Fibroblast of villous mesenchyme (primary cell): ENCODE results near the gene SEC24B. TPM values are rescaled to one million over a fixed set of nuclear protein-coding genes. Genes with fewer than 3 reads are reported as not detected.

Source experiments
- DNase-seq: peaks from one replicate; pipeline ENCODE4 v3.0.0-alpha.2; 2010; ENCODE audit warnings: low read depth
- H3K4me3 ChIP-seq: 2 replicates; pipeline ENCODE4 v1.5.1; 2011; ENCODE audit warnings: low read depth, mild to moderate bottlenecking, low read length
- total RNA-seq: library from RNA; depleted of rRNA; stranded (reverse); fragments of >200 nt; gene quantifications from 2 replicates; pipeline ENCODE4 v1.2.3, GENCODE V29; 2012
- TF ChIP-seq, protein P1 (sequence below): IDR thresholded peaks from 2 replicates; pipeline ENCODE4 v1.5.1; 2012; ENCODE audit warnings: low read depth, mild to moderate bottlenecking, low read length; ENCODE audit not compliant: insufficient read depth

SEC24B gene
- total RNA-seq, result 14.5 and 19.9 TPM in 2 replicates

GRCh38 chr4:109433205-109434006 lies at the start of gene SEC24B:
SEC24B (plus strand) TSS chr4:109433815; CDS start chr4:109433870, 55 bp downstream.
- peak; percentile 76 for DNase-seq

DNA sequence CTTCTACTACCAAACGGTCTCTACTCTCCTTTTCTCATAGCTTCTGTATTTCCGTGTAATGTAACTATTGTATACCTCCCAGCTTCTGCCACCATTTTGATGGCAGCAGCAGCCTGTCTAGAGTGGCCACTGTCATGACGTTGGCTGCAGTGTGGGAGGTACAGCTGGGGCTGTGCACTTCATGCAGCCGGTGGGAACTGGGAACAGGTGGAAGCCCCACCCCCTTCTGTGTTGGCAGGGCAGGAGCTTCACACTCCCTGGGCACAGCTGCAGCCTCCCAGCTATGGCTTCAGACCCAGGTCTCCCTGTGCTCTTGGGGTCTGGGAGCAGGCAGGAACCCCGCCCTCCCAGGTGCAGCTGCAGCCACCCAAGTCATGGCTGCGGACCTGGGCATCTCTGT lies 49.8 kb upstream of the SEC24B start:
- no peak for DNase-seq
- H3K4me3 ChIP-seq, result no peak overlapping the region
- TF ChIP-seq, protein P1, sequence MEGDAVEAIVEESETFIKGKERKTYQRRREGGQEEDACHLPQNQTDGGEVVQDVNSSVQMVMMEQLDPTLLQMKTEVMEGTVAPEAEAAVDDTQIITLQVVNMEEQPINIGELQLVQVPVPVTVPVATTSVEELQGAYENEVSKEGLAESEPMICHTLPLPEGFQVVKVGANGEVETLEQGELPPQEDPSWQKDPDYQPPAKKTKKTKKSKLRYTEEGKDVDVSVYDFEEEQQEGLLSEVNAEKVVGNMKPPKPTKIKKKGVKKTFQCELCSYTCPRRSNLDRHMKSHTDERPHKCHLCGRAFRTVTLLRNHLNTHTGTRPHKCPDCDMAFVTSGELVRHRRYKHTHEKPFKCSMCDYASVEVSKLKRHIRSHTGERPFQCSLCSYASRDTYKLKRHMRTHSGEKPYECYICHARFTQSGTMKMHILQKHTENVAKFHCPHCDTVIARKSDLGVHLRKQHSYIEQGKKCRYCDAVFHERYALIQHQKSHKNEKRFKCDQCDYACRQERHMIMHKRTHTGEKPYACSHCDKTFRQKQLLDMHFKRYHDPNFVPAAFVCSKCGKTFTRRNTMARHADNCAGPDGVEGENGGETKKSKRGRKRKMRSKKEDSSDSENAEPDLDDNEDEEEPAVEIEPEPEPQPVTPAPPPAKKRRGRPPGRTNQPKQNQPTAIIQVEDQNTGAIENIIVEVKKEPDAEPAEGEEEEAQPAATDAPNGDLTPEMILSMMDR, result no peak

More at GRCh38 chr4:109433205-109434006, at the start of gene SEC24B:
- TF ChIP-seq, protein P1, result peak; percentile 64
- peak within 1 kb of the TSS; percentile 84 for H3K4me3 ChIP-seq

DNA sequence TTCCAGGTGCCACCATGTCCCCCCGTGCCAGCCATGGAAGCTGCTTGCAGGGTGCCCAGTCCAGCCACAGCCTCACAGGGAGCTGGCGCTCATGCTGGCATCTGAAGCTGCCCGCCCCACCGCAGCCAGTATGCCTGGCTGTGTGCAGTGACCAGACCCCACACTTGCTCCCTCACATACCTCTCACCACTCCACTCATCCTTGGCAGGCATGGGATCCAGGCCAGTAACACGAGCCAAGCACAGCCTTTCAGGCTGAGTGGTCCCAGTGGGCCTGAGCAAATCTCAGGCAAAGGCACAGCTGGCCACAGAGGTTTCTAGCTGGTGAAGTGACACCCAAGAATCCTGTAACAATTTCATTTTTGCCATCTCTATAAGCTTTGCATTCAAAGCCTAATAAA lies 48.4 kb upstream of the SEC24B start:
- TF ChIP-seq, protein P1, result no peak
- DNase-seq, result no peak

DNA sequence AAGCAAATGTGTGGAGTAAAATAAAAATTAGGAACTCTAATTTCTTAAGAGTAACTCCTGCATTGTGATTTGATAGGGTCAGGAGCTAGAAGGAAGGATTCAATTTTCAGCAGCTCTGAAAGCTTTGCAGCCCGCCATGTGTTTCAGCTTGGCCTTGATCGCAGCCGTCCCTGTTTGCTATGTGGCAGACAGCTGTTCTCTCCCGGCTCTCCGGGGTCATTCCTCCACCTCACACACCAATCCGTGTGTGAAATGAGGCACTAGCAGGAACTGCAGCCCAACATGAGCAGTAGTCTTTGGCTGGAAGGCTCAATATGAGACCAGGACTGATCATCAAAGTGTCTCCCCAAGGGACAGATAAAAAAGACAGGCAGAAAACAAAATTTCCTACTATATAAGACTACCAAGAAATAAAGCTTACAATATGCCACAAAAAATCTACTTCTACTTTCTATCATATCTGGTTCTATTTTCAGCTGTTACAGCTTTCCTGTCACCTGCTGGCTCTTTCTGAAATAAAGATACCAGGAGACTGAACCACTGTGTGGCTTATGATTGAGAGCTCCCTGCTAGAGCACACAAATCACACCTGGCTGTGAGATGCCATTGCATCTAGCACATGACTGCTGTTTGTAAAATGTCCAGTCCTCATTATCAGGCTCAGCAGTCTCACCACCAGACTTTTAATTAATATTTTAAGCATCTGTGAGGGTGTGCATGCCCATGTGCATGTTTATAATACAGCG lies 44.1 kb upstream of the SEC24B start:
- no peak for DNase-seq
- TF ChIP-seq, protein P1, result no peak
- no peak overlapping the region for H3K4me3 ChIP-seq

More for the DNA sequence above, 48.4 kb upstream of the SEC24B start:
- no peak overlapping the region for H3K4me3 ChIP-seq

DNA sequence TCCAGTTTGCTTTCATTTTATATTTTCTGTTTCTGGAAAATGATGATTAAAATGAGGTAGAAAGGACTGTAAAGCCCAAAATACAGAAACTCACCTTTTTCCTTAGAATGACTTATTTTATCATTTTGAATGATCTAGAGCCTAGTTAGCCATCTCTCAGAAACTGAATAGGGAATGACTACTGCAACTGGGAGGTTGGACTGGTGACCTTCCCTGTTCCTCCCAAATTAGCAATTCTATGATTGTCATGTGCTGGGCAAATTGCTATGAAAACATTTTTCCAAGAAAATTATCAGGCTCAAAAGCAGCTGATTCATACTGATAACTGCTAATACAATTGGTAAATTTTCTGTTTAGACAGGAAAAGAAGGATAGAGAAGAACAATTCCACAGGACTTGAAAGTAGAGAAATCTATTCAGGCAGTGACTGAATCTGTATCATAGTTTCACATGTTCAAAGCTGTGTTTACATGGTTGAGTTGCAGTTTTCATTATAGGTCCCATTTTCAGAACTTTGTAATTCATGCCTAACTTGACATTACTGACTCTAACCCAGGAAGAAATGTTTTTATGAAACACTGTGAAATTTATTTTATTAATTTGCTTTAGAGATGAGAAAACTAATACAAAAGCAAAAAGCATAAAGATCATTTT lies 43.4 kb upstream of the SEC24B start:
- TF ChIP-seq, protein P1, result no peak
- no peak for DNase-seq
- no peak overlapping the region for H3K4me3 ChIP-seq

DNA sequence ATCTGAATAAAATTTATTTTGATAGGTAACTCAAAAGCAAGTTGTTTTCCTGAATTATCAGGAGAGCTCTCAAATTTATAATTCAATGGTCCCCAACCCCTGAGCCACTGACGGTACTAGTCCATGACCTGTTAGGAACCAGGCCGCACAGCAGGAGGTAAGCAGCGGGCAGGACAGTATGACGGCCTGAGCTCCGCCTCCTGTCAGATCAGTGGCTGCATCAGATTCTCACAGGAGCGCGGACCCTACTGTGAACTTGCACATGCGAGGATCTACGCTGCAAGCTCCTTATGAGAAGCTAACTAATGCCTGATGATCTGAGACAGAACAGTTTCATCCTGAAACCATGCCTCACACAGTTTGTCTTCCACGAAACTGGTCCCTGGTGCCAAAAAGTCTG lies 37.9 kb upstream of the SEC24B start:
- TF ChIP-seq, protein P1, result no peak
- no peak overlapping the region for H3K4me3 ChIP-seq
- DNase-seq, result no peak
